Measurements from ENCODE around the gene PRKAA1. TPM values are rescaled to one million over a fixed set of nuclear protein-coding genes. Genes with fewer than 3 reads are reported as not detected.
"Not testable (repeated sequence)": the region's sequence is repeated elsewhere in the genome, so short reads cannot be mapped to it uniquely, and the experiment has no call there.

Gene PRKAA1
- total RNA-seq, 1 donor from 2014 or later, result 39.2 TPM

DNA sequence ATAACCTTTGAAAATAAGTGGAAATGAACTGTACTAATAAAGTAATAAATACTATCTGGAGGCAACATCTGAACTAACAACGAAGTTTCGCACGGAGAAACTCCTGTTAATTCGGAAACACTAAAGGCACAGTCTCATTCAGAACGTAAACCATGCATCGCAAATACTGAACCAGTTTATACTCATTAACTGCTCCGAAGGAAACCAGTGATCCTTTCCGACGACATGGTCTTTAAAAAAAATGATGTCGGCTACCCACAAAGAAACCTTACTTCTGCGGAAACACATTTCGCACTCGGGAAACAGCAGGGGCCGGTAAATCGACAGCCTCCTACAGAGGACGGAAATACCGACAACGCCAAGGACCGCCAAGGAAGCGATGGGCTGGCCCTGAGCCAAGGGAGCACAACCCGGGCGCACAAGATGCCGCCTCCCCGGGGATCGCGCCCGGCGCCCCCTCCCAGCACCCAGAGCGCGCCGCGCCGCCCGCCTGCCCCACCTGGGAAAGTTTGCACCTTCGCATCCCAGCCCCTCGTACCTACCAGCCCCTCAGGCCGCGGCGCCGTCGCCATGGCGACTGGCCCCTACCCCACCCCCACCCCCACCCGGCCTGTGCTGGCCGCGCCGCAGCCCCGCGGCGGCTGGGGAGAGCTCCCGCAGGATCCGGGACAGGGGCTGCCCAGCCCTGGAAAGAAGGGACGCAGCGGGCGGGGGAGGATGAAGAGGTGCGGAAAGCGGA, 732 bp downstream of the PRKAA1 start:
- no peaks in the 10 kb centered on the region for H3K27me3 Mint-ChIP-seq (ENCODE audit: low read depth)
- TF ChIP-seq, protein P1, sequence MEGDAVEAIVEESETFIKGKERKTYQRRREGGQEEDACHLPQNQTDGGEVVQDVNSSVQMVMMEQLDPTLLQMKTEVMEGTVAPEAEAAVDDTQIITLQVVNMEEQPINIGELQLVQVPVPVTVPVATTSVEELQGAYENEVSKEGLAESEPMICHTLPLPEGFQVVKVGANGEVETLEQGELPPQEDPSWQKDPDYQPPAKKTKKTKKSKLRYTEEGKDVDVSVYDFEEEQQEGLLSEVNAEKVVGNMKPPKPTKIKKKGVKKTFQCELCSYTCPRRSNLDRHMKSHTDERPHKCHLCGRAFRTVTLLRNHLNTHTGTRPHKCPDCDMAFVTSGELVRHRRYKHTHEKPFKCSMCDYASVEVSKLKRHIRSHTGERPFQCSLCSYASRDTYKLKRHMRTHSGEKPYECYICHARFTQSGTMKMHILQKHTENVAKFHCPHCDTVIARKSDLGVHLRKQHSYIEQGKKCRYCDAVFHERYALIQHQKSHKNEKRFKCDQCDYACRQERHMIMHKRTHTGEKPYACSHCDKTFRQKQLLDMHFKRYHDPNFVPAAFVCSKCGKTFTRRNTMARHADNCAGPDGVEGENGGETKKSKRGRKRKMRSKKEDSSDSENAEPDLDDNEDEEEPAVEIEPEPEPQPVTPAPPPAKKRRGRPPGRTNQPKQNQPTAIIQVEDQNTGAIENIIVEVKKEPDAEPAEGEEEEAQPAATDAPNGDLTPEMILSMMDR (conservative IDR thresholded peaks at IDR 0.05), result no peak
- H3K4me3 Mint-ChIP-seq, result peak overlapping the region; percentile 95
- H3K27ac Mint-ChIP-seq (ENCODE audit: unreplicated experiment), result peak overlapping the region; percentile 95
- DNase-seq (ENCODE audit: low read depth, low spot score), result peak; percentile 48
- no peaks in the 10 kb centered on the region for H3K9me3 Mint-ChIP-seq
- H3K4me1 Mint-ChIP-seq, result peaks cover 47% of the 10 kb centered on the region
- peaks cover 9% of the 10 kb centered on the region for H3K36me3 Mint-ChIP-seq (ENCODE audit: low read depth)

DNA sequence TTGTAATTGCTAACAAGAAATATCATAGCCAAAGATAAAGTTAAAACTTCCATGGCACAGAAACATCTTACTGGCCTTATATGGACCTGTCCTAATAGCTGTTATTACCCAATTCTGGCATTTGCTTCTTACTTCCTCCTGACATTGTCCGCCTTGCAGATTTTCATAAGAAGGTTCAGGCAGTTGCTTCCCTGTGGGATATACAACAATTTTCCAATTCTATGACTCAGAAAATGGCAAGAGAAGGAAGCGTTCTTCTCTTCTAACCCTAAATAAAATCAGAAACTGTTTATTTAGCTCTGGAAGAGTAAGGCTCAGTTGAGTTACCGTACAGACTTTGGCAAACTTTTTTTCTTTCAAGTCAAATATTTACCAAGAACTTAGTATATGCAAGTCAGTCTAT, 1.7 kb downstream of the PRKAA1 start:
- Mint-ChIP-seq H3K36me3 (ENCODE audit: low read depth) (peaks cover 9% of the 10 kb centered on the region), H3K9me3 (no peaks in the 10 kb centered on the region), H3K27me3 (ENCODE audit: low read depth) (no peaks in the 10 kb centered on the region), H3K4me3 (peak overlapping the region; percentile 95), H3K4me1 (peaks cover 42% of the 10 kb centered on the region), H3K27ac (ENCODE audit: unreplicated experiment) (no peak overlapping the region)
- no peak for DNase-seq (ENCODE audit: low read depth, low spot score)
- TF ChIP-seq, protein P1 (conservative IDR thresholded peaks at IDR 0.05), result no peak

- Mint-ChIP-seq H3K4me1 (peaks cover 42% of the 10 kb centered on the region), H3K4me3 (peak overlapping the region; percentile 72)
- not testable (repeated sequence) for H3K9me3 Mint-ChIP-seq; H3K27ac Mint-ChIP-seq (ENCODE audit: unreplicated experiment); H3K36me3 Mint-ChIP-seq (ENCODE audit: low read depth); H3K27me3 Mint-ChIP-seq (ENCODE audit: low read depth); DNase-seq (ENCODE audit: low read depth, low spot score)
Observed at GRCh38 chr5:40794877-40795276, 3.3 kb downstream of the PRKAA1 start.

GRCh38 chr5:40794340-40794739, 3.8 kb downstream of the PRKAA1 start:
- not testable (repeated sequence) for H3K9me3 Mint-ChIP-seq, H3K4me3 Mint-ChIP-seq

GRCh38 chr5:40792691-40793090, 5.5 kb downstream of the PRKAA1 start:
- Mint-ChIP-seq H3K4me1 (peaks cover 30% of the 10 kb centered on the region), H3K36me3 (ENCODE audit: low read depth) (peaks cover 19% of the 10 kb centered on the region)
- not testable (repeated sequence) for H3K4me3 Mint-ChIP-seq; H3K27ac Mint-ChIP-seq (ENCODE audit: unreplicated experiment); DNase-seq (ENCODE audit: low read depth, low spot score); H3K9me3 Mint-ChIP-seq; H3K27me3 Mint-ChIP-seq (ENCODE audit: low read depth)

More at GRCh38 chr5:40794340-40794739, 3.8 kb downstream of the PRKAA1 start:
- DNase-seq (ENCODE audit: low read depth, low spot score); H3K27me3 Mint-ChIP-seq (ENCODE audit: low read depth); H3K27ac Mint-ChIP-seq (ENCODE audit: unreplicated experiment); H3K36me3 Mint-ChIP-seq (ENCODE audit: low read depth): not testable (repeated sequence)
- peaks cover 39% of the 10 kb centered on the region for H3K4me1 Mint-ChIP-seq

DNA sequence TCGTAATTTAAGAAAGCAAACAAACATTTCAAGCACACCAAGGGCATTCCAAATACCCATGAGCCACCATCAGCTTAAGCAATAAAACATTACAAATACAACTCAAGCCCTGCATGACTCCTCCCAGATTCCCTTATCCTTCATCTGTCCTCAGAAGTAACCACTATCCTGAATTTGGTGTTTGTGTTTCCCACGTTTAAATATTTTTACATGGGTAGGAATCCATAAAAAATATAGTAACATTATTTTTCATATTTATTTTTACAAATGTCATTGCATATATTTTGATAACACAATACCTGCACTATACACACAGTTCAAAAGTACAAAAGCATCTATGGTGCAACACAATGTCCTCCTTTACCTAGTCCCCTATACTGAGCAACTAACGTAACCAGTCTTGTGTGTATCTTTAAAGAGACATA, 6.4 kb downstream of the PRKAA1 start:
- H3K4me3 Mint-ChIP-seq, result no peak overlapping the region
- peaks cover 23% of the 10 kb centered on the region for H3K4me1 Mint-ChIP-seq
- H3K27me3 Mint-ChIP-seq (ENCODE audit: low read depth), result no peaks in the 10 kb centered on the region
- peaks cover 23% of the 10 kb centered on the region for H3K36me3 Mint-ChIP-seq (ENCODE audit: low read depth)
- TF ChIP-seq, protein P1 (conservative IDR thresholded peaks at IDR 0.05), result no peak
- no peak overlapping the region for H3K27ac Mint-ChIP-seq (ENCODE audit: unreplicated experiment)
- peaks cover 6% of the 10 kb centered on the region for H3K9me3 Mint-ChIP-seq
- no peak for DNase-seq (ENCODE audit: low read depth, low spot score)

DNA sequence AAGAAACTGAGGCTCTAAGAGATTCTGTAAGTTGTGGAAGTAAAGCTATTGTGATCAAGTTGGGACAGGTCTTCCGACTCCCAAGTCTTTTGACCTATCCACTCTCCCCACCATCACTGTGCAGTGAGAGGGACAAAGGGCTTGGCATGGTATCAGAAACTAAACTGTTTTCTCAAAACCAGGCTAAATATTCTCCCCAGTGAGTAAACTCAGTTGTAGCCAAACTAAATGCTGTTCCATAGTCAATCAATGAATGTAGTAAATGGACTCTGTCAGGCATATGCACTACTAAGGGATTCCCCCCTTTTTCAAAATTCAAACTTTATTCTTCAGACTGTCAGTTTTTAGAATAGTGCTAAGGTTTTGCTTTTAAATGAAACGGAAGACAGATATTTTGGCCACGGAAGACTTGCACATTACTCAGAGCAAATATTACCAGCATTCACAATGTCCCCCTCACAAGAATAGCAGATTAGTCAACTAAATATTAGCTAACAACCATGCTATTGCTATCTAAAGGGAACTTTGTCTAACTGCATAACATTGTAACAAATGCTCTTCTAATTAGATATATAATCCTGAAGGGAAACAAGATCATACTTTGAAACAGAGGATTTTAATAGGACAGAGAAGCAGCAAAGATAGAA, 7.1 kb downstream of the PRKAA1 start:
- no peak overlapping the region for H3K27ac Mint-ChIP-seq (ENCODE audit: unreplicated experiment)
- TF ChIP-seq, protein P1 (conservative IDR thresholded peaks at IDR 0.05), result no peak
- no peak overlapping the region for H3K4me3 Mint-ChIP-seq
- H3K9me3 Mint-ChIP-seq, result peaks cover 6% of the 10 kb centered on the region
- no peaks in the 10 kb centered on the region for H3K27me3 Mint-ChIP-seq (ENCODE audit: low read depth)
- H3K36me3 Mint-ChIP-seq (ENCODE audit: low read depth), result peaks cover 23% of the 10 kb centered on the region
- no peak for DNase-seq (ENCODE audit: low read depth, low spot score)
- H3K4me1 Mint-ChIP-seq, result peaks cover 18% of the 10 kb centered on the region

DNA sequence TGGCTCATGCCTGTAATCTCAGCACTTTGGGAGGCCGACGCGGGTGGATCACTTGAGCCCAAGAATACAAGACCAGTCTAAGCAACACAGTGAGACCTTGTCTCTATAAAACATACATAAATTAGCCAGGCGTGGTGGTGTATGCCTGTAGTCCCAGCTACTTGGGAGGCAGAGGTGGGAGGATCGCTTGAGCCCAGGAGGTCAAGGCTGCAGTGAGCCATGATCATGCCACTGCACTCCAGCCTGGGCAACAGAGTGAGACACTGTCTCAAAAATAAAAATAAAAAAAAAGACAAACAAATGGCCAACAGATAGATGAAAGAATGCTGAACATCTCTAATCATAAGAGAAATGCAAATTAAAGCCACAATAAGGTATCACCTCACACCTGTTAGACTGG, 9.2 kb downstream of the PRKAA1 start:
- H3K27me3 Mint-ChIP-seq (ENCODE audit: low read depth); H3K27ac Mint-ChIP-seq (ENCODE audit: unreplicated experiment); H3K9me3 Mint-ChIP-seq; H3K4me3 Mint-ChIP-seq; DNase-seq (ENCODE audit: low read depth, low spot score): not testable (repeated sequence)
- Mint-ChIP-seq H3K36me3 (ENCODE audit: low read depth) (peaks cover 17% of the 10 kb centered on the region), H3K4me1 (peaks cover 13% of the 10 kb centered on the region)

Measured in neural crest cell (in vitro differentiated cells).